Activated naive CD4-positive, alpha-beta T cell treated with anti-CD3 and anti-CD28 coated beads for 36 hours (primary cell): ENCODE data around the gene EXOC6. TPM values are rescaled to one million over a fixed set of nuclear protein-coding genes. Genes with fewer than 3 reads are reported as not detected.
"Not testable (repeated sequence)": the region's sequence is repeated elsewhere in the genome, so short reads cannot be mapped to it uniquely, and the experiment has no call there.

ENCODE experiments used
- CTCF ChIA-PET: fragments of 350-600 bp; sonication (Branson Sonifier 250); formaldehyde crosslinking; loops from one replicate; lab custom pipeline; 2021; ENCODE audit warnings: antibody characterized with exemption; lab: Charles Lee
- DNase-seq: peaks from one replicate; pipeline ENCODE4 v3.0.0-alpha.2; 2020
- H3K27ac Mint-ChIP-seq: one replicate; pipeline ENCODE4 v1.8.0; 2021; ENCODE audit warnings: mild to moderate bottlenecking, mixed read lengths
- H3K27me3 Mint-ChIP-seq: one replicate; pipeline ENCODE4 v1.8.0; 2021; ENCODE audit warnings: low read depth, mixed read lengths
- H3K36me3 Mint-ChIP-seq: one replicate; pipeline ENCODE4 v1.8.0; 2021; ENCODE audit warnings: low read depth, mixed read lengths
- H3K4me1 Mint-ChIP-seq: one replicate; pipeline ENCODE4 v1.8.0; 2021; ENCODE audit warnings: low read depth, mixed read lengths
- H3K4me3 Mint-ChIP-seq: one replicate; pipeline ENCODE4 v1.8.0; 2021; ENCODE audit warnings: mild to moderate bottlenecking, moderate library complexity, mixed read lengths
- H3K9me3 Mint-ChIP-seq: one replicate; pipeline ENCODE4 v1.8.0; 2021; ENCODE audit warnings: mixed read lengths
- intact Hi-C: fragments of 100-400 bp; cut with micrococcal nuclease; formaldehyde crosslinking; loops from one replicate; pipeline ENCODE4 v1.15.1; 2023
- total RNA-seq, 2 experiments: library from RNA; stranded (reverse); gene quantifications; one replicate each; pipeline ENCODE4 v1.2.3, GENCODE V29; 2021

Gene EXOC6
- total RNA-seq, 2 experiments from 2014 or later: 7.6 to 9.3 TPM

- no peak overlapping the region for H3K4me3 Mint-ChIP-seq
- no peak for DNase-seq
- CTCF ChIA-PET: interaction anchor here (0.6 to 1.1 kb wide), 2 partner anchors 47 to 321 kb away, joined by 3 read pairs; no protein-coding TSS in a partner anchor
- H3K27ac Mint-ChIP-seq: no peak overlapping the region
- no peaks in the 10 kb centered on the region for H3K9me3 Mint-ChIP-seq
- no peaks in the 10 kb centered on the region for H3K4me1 Mint-ChIP-seq
- H3K27me3 Mint-ChIP-seq: no peaks in the 10 kb centered on the region
- peaks cover 7% of the 10 kb centered on the region for H3K36me3 Mint-ChIP-seq
- intact Hi-C loops: no loop called here
Observed at GRCh38 chr10:92961638-92962037, 113.3 kb downstream of the EXOC6 start.

DNA sequence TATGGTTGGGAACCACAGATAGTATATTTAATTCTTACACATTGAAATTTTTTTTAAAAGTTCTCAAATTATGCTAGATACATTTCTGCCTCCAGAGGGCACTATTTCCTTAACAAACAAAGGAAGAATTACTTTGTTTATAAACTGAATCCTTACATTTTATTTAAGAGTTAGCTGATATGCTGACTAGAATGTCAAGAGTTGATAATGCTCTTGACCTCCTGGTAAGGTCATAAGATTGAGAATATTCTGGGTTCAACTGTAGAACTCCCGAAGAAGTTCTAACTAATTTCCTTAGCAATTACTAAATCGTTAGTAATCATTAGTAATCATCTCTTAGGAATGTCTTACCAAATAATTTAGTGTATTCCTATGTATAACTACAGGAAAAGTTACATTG is 117.0 kb downstream of the EXOC6 start:
- CTCF ChIA-PET: interaction anchor here (0.6 to 2.5 kb wide), 18 partner anchors 8 to 388 kb away, joined by 3 to 11 read pairs (median 4); no protein-coding TSS in a partner anchor

DNA sequence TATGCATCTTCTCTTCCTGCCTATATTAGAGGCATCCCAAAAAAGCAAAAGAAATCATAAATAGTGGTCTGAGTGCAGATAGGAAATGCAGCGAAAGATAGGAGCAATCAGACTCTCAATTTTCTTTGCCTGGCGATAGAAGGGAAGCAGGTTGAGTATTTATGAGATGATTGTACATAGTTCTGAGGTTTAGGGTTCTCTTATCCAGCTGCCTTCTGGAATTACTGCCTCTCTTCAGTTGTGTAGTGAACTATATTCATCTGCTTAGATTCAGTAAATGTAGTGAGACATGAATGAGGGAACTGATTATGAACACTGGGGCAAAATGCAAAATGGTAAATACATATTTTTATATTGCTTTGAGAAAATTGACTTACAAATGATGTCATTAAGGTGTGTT is 119.3 kb downstream of the EXOC6 start:
- Mint-ChIP-seq H3K27me3 (no peaks in the 10 kb centered on the region), H3K36me3 (peaks cover 9% of the 10 kb centered on the region), H3K4me3 (no peak overlapping the region), H3K27ac (no peak overlapping the region), H3K9me3 (no peaks in the 10 kb centered on the region), H3K4me1 (peaks cover 5% of the 10 kb centered on the region)
- intact Hi-C loops: loop anchor here (5.0 kb wide), 1 partner anchor 35 kb away; no protein-coding TSS in a partner anchor
- CTCF ChIA-PET: interaction anchor here (0.9 to 1.2 kb wide), 4 partner anchors 9 to 937 kb away, joined by 3 to 5 read pairs (median 4); no protein-coding TSS in a partner anchor
- no peak for DNase-seq

More for the DNA sequence above, 117.0 kb downstream of the EXOC6 start:
- Mint-ChIP-seq H3K27ac (no peak overlapping the region), H3K27me3 (no peaks in the 10 kb centered on the region), H3K4me3 (no peak overlapping the region), H3K36me3 (peaks cover 3% of the 10 kb centered on the region), H3K4me1 (no peaks in the 10 kb centered on the region), H3K9me3 (no peaks in the 10 kb centered on the region)
- intact Hi-C loops: loop anchor here (1.0 to 5.0 kb wide), 6 partner anchors 37 to 387 kb away; no protein-coding TSS in a partner anchor
- no peak for DNase-seq

- DNase-seq: no peak
- peaks cover 18% of the 10 kb centered on the region for H3K36me3 Mint-ChIP-seq
- H3K9me3 Mint-ChIP-seq: no peaks in the 10 kb centered on the region
- no peak overlapping the region for H3K4me3 Mint-ChIP-seq
- H3K4me1 Mint-ChIP-seq: peaks cover 5% of the 10 kb centered on the region
- intact Hi-C loops: loop anchor here (5.0 kb wide), 1 partner anchor 33 kb away; no protein-coding TSS in a partner anchor
- CTCF ChIA-PET: interaction anchor here (1.0 kb wide), 1 partner anchor 15 kb away, joined by 3 read pairs; no protein-coding TSS in a partner anchor
- no peak overlapping the region for H3K27ac Mint-ChIP-seq
- H3K27me3 Mint-ChIP-seq: no peaks in the 10 kb centered on the region
Observed at GRCh38 chr10:92969151-92969550, 120.8 kb downstream of the EXOC6 start.

- H3K4me1 Mint-ChIP-seq: peaks cover 5% of the 10 kb centered on the region
- H3K4me3 Mint-ChIP-seq: no peak overlapping the region
- peaks cover 1% of the 10 kb centered on the region for H3K9me3 Mint-ChIP-seq
- peaks cover 21% of the 10 kb centered on the region for H3K36me3 Mint-ChIP-seq
- CTCF ChIA-PET: interaction anchor here (0.7 kb wide), 1 partner anchor 513 kb away, joined by 4 read pairs; no protein-coding TSS in a partner anchor
- H3K27ac Mint-ChIP-seq: no peak overlapping the region
- no peaks in the 10 kb centered on the region for H3K27me3 Mint-ChIP-seq
- intact Hi-C loops: no loop called here
- no peak for DNase-seq
Observed at GRCh38 chr10:92970301-92971070, 122.2 kb downstream of the EXOC6 start.

- Mint-ChIP-seq H3K4me1 (peaks cover 5% of the 10 kb centered on the region), H3K27ac (no peak overlapping the region), H3K36me3 (peaks cover 24% of the 10 kb centered on the region), H3K9me3 (peaks cover 1% of the 10 kb centered on the region), H3K4me3 (no peak overlapping the region), H3K27me3 (no peaks in the 10 kb centered on the region)
- intact Hi-C loops: no loop called here
- CTCF ChIA-PET: interaction anchor here (0.7 to 1.0 kb wide), 3 partner anchors 90 to 385 kb away, joined by 3 to 4 read pairs (median 3); no protein-coding TSS in a partner anchor
- DNase-seq: peak; percentile 6
Observed at GRCh38 chr10:92972066-92972870, 123.9 kb downstream of the EXOC6 start.

DNA sequence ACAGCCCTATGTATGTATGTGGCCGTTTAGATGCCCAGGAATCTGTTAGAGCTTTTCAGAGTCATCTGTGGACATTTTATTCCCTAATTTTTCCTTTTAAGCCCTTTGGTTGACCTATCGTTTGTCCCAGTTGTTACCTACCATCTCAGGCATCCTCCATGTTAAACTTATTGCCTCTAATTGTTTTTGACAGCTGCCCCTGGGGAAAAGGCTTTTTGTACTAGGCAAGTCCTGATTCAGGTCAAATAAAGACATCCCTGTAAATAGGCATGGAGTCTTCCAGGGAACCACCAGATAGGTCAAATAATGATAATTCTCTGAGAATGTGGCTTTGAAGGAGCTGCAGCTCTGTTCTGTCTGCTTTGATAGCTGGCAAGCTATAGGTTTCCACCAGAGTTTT is 124.6 kb downstream of the EXOC6 start:
- H3K4me1 Mint-ChIP-seq: peaks cover 5% of the 10 kb centered on the region
- peaks cover 25% of the 10 kb centered on the region for H3K36me3 Mint-ChIP-seq
- no peak overlapping the region for H3K27ac Mint-ChIP-seq
- peaks cover 1% of the 10 kb centered on the region for H3K9me3 Mint-ChIP-seq
- CTCF ChIA-PET: interaction anchor here (0.7 to 0.8 kb wide), 2 partner anchors 89 to 134 kb away, joined by 3 to 4 read pairs; no protein-coding TSS in a partner anchor
- H3K4me3 Mint-ChIP-seq: no peak overlapping the region
- no peaks in the 10 kb centered on the region for H3K27me3 Mint-ChIP-seq
- no peak for DNase-seq
- intact Hi-C loops: no loop called here

- H3K36me3 Mint-ChIP-seq: peaks cover 23% of the 10 kb centered on the region
- CTCF ChIA-PET, H3K27ac Mint-ChIP-seq, H3K4me1 Mint-ChIP-seq, H3K27me3 Mint-ChIP-seq, intact Hi-C loops, H3K4me3 Mint-ChIP-seq, H3K9me3 Mint-ChIP-seq, DNase-seq: not testable (repeated sequence)
Observed at GRCh38 chr10:92976278-92976677, 128.0 kb downstream of the EXOC6 start.

GRCh38 chr10:92989250-92989649 is 140.9 kb downstream of the EXOC6 start:
- CTCF ChIA-PET: no interaction called here
- intact Hi-C loops: no loop called here
- no peaks in the 10 kb centered on the region for H3K27me3 Mint-ChIP-seq

DNA sequence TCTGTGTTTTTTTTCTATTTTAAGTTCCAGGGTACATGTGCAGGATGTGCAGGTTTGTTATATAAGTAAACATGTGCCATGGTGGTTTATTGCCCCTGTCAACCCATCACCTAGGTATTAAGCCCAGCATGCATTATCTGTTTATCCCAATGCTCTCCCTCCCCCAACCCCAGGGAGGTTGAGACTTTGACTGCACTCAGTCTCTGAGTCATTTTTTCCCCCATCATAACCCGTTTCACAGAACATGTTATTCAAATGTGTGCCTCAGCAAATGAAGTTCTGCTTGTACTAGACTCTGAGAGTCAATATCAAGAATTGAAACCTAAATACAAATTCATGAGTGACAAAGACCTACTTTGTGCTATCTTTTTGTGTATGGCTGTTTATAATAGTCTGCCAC is 142.3 kb downstream of the EXOC6 start:
- Mint-ChIP-seq H3K36me3 (peaks cover under 1% of the 10 kb centered on the region), H3K4me1 (peaks cover 37% of the 10 kb centered on the region), H3K27ac (peak overlapping the region; percentile 70), H3K27me3 (no peaks in the 10 kb centered on the region), H3K4me3 (no peak overlapping the region), H3K9me3 (no peaks in the 10 kb centered on the region)
- intact Hi-C loops: loop anchor here (5.0 to 10.0 kb wide), 2 partner anchors 504 to 902 kb away; partner anchors contain the start of genes CEP55 and SLC35G1
- CTCF ChIA-PET: no interaction called here
- DNase-seq: peak; percentile 62

More at GRCh38 chr10:92989250-92989649, 140.9 kb downstream of the EXOC6 start:
- DNase-seq: no peak
- Mint-ChIP-seq H3K36me3 (peaks cover 5% of the 10 kb centered on the region), H3K9me3 (no peaks in the 10 kb centered on the region), H3K4me3 (no peak overlapping the region), H3K27ac (no peak overlapping the region), H3K4me1 (peaks cover 37% of the 10 kb centered on the region)

- DNase-seq: no peak
- CTCF ChIA-PET: no interaction called here
- H3K27ac Mint-ChIP-seq: no peak overlapping the region
- no peaks in the 10 kb centered on the region for H3K36me3 Mint-ChIP-seq
- H3K4me3 Mint-ChIP-seq: no peak overlapping the region
- peaks cover 37% of the 10 kb centered on the region for H3K4me1 Mint-ChIP-seq
- H3K9me3 Mint-ChIP-seq: no peaks in the 10 kb centered on the region
- intact Hi-C loops: loop anchor here (5.0 to 10.0 kb wide), 2 partner anchors 503 to 901 kb away; partner anchors contain the start of genes CEP55 and SLC35G1
- H3K27me3 Mint-ChIP-seq: no peaks in the 10 kb centered on the region
Observed at GRCh38 chr10:92991513-92991912, 143.2 kb downstream of the EXOC6 start.
